Chondrocyte (in vitro differentiated cells): Measurements from ENCODE around the gene KCNK5. TPM values are rescaled to one million over a fixed set of nuclear protein-coding genes. Genes with fewer than 3 reads are reported as not detected.

Source experiments
- DNase-seq: peaks from one replicate; pipeline ENCODE4 v3.0.0; 2021; ENCODE audit warnings: mixed read lengths, low spot score
- H3K27ac Mint-ChIP-seq: one replicate; pipeline ENCODE4 v1.8.0; 2021; ENCODE audit warnings: mild to moderate bottlenecking, moderate library complexity, mixed read lengths; ENCODE audit not compliant: unreplicated experiment
- H3K27me3 Mint-ChIP-seq: 2 replicates; pipeline ENCODE4 v1.8.0; 2021; ENCODE audit warnings: low read depth, mixed read lengths
- H3K36me3 Mint-ChIP-seq: 2 replicates; pipeline ENCODE4 v1.8.0; 2021; ENCODE audit warnings: low read depth, mixed read lengths
- H3K4me1 Mint-ChIP-seq: 2 replicates; pipeline ENCODE4 v1.8.0; 2021; ENCODE audit warnings: low read depth, mild to moderate bottlenecking, mixed read lengths
- H3K4me3 Mint-ChIP-seq: one replicate; pipeline ENCODE4 v1.8.0; 2021; ENCODE audit warnings: mild to moderate bottlenecking, moderate library complexity, mixed read lengths; ENCODE audit not compliant: unreplicated experiment
- H3K9me3 Mint-ChIP-seq: 2 replicates; pipeline ENCODE4 v1.8.0; 2021; ENCODE audit warnings: low read depth, mixed read lengths
- total RNA-seq: library from RNA; stranded (reverse); gene quantifications from 3 replicates; pipeline ENCODE4 v1.2.1, GENCODE V29; 2021
- TF ChIP-seq, protein P1 (sequence below): fragments of 200-600 bp; sonication (generic); IDR thresholded peaks from 2 replicates; pipeline ENCODE4 v1.5.0; 2021; ENCODE audit warnings: antibody characterized with exemption, mild to moderate bottlenecking, moderate library complexity

KCNK5 gene
- total RNA-seq, 1 donor from 2014 or later: not detected

GRCh38 chr6:39156801-39157200 lies 72.5 kb downstream of the KCNK5 start:
- Mint-ChIP-seq H3K4me3 (no peak overlapping the region), H3K27me3 (peaks cover 16% of the 10 kb centered on the region), H3K36me3 (no peaks in the 10 kb centered on the region), H3K9me3 (peaks cover 7% of the 10 kb centered on the region), H3K4me1 (no peaks in the 10 kb centered on the region), H3K27ac (no peak overlapping the region)
- DNase-seq: no peak
- TF ChIP-seq, protein P1, sequence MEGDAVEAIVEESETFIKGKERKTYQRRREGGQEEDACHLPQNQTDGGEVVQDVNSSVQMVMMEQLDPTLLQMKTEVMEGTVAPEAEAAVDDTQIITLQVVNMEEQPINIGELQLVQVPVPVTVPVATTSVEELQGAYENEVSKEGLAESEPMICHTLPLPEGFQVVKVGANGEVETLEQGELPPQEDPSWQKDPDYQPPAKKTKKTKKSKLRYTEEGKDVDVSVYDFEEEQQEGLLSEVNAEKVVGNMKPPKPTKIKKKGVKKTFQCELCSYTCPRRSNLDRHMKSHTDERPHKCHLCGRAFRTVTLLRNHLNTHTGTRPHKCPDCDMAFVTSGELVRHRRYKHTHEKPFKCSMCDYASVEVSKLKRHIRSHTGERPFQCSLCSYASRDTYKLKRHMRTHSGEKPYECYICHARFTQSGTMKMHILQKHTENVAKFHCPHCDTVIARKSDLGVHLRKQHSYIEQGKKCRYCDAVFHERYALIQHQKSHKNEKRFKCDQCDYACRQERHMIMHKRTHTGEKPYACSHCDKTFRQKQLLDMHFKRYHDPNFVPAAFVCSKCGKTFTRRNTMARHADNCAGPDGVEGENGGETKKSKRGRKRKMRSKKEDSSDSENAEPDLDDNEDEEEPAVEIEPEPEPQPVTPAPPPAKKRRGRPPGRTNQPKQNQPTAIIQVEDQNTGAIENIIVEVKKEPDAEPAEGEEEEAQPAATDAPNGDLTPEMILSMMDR: no peak

- H3K4me3 Mint-ChIP-seq: no peak overlapping the region
- H3K36me3 Mint-ChIP-seq: no peaks in the 10 kb centered on the region
- H3K27me3 Mint-ChIP-seq: peaks cover 30% of the 10 kb centered on the region
- no peak for DNase-seq
- no peak overlapping the region for H3K27ac Mint-ChIP-seq
- no peaks in the 10 kb centered on the region for H3K4me1 Mint-ChIP-seq
- TF ChIP-seq, protein P1: no peak
- H3K9me3 Mint-ChIP-seq: peaks cover 3% of the 10 kb centered on the region
Measured at GRCh38 chr6:39154705-39155104, 74.6 kb downstream of the KCNK5 start.

GRCh38 chr6:39153766-39154397 lies 75.4 kb downstream of the KCNK5 start:
- Mint-ChIP-seq H3K27me3 (peaks cover 36% of the 10 kb centered on the region), H3K36me3 (no peaks in the 10 kb centered on the region), H3K4me1 (no peaks in the 10 kb centered on the region), H3K4me3 (no peak overlapping the region), H3K27ac (no peak overlapping the region), H3K9me3 (no peaks in the 10 kb centered on the region)
- TF ChIP-seq, protein P1: no peak
- no peak for DNase-seq

DNA sequence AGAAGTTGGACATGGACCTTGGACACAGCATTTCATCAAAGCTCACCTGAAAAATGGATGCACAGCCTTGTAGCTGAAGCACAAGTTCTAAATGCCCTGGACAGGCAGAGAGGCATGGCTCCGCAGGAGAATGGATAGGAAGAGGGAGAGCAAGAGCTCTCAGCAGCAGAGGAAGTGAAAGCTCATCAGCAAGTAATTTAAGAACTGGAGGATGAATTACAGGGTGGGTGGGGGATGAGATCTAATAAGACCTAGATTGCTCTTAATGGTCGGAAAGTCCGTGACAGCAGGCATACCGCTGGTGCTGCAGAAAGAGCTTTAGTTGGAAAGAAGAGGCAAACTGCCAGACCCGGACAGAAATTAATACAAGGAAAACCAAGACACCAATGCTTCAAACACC lies 77.0 kb downstream of the KCNK5 start:
- Mint-ChIP-seq H3K27me3 (peaks cover 45% of the 10 kb centered on the region), H3K9me3 (no peaks in the 10 kb centered on the region), H3K36me3 (no peaks in the 10 kb centered on the region)

GRCh38 chr6:39151211-39151610 lies 78.1 kb downstream of the KCNK5 start:
- Mint-ChIP-seq H3K27me3 (peaks cover 49% of the 10 kb centered on the region), H3K36me3 (no peaks in the 10 kb centered on the region), H3K4me1 (no peaks in the 10 kb centered on the region), H3K27ac (no peak overlapping the region), H3K9me3 (no peaks in the 10 kb centered on the region), H3K4me3 (no peak overlapping the region)
- no peak for DNase-seq
- TF ChIP-seq, protein P1: no peak

More for the DNA sequence above, 77.0 kb downstream of the KCNK5 start:
- Mint-ChIP-seq H3K4me3 (no peak overlapping the region), H3K27ac (no peak overlapping the region), H3K4me1 (no peaks in the 10 kb centered on the region)
- no peak for DNase-seq
- TF ChIP-seq, protein P1: no peak
